ENCODE data around the gene CMTM8.

Gene CMTM8

DNA sequence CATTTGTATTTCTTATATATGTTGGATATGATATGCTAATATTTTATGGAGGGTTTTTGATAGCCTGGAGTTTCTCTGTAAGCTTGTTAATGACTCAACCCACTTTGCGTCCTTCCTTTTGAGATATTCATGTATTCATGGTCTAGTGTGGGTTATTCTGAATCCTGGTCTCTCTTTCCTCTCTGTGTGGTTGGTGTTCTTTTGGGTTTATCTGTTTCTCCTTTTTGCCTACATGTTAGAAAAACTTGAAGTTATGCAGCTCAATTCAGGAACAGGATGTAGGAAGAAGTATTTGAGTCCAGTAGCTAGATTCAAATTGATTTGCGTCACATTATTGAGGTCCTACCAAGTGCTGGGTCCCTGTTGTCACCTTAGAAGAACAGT is 181.3 kb downstream of the CMTM8 start:
- WGBS, 2 experiments = 96 to 97% methylated on average over 2 of the region's 2 CpGs
- H3K27ac ChIP-seq (ENCODE audit: insufficient read depth, low read depth, low read length, poor library complexity, severe bottlenecking) = peak overlapping the region; percentile 78

More for the DNA sequence above, 181.3 kb downstream of the CMTM8 start:
- peaks cover 17% of the 10 kb centered on the region for H3K4me1 ChIP-seq (ENCODE audit: control insufficient read depth, insufficient read depth, low read length)
- H3K9me3 ChIP-seq (ENCODE audit: control insufficient read depth, low read length) = peaks cover 4% of the 10 kb centered on the region
- no peak overlapping the region for H3K4me3 ChIP-seq (ENCODE audit: insufficient read depth, low read depth, low read length)
- no peaks in the 10 kb centered on the region for H3K36me3 ChIP-seq (ENCODE audit: control insufficient read depth, insufficient read depth, low read length)
- no peaks in the 10 kb centered on the region for H3K27me3 ChIP-seq (ENCODE audit: control insufficient read depth, insufficient read depth, low read length, poor library complexity, severe bottlenecking)

Measured in ectodermal cell (in vitro differentiated cells).